H1 (cell line): ENCODE data around the gene DLK2.

Experiments
- CTBP2 ChIP-seq: IDR thresholded peaks from 2 replicates; pipeline ENCODE4 v1.7.0; 2011; ENCODE audit warnings: borderline replicate concordance, mild to moderate bottlenecking, moderate library complexity, mixed read lengths, low read length; ENCODE audit not compliant: insufficient read depth, insufficient read length
- EZH2 ChIP-seq: fragments of 200-600 bp; sonication (generic); IDR thresholded peaks from 2 replicates; pipeline ENCODE4 v1.7.1; 2012; ENCODE audit warnings: low read depth, mild to moderate bottlenecking, moderate library complexity, low read length, inconsistent platforms; ENCODE audit not compliant: severe bottlenecking
- TF ChIP-seq, protein P1 (sequence below), 3 experiments: IDR thresholded peaks; 1 replicate in 2 of 3; 2 replicates in 1 of 3; pipeline versions ENCODE4 v1.5.1 to v1.6.1; 2011; ENCODE audit warnings: low read length in 3 of 3, mild to moderate bottlenecking in 3 of 3, inconsistent platforms in 2 of 3, low read depth in 1 of 3, moderate library complexity in 1 of 3; ENCODE audit not compliant: insufficient read depth in 1 of 3; ENCODE audit errors: control extremely low read depth in 1 of 3

DNA sequence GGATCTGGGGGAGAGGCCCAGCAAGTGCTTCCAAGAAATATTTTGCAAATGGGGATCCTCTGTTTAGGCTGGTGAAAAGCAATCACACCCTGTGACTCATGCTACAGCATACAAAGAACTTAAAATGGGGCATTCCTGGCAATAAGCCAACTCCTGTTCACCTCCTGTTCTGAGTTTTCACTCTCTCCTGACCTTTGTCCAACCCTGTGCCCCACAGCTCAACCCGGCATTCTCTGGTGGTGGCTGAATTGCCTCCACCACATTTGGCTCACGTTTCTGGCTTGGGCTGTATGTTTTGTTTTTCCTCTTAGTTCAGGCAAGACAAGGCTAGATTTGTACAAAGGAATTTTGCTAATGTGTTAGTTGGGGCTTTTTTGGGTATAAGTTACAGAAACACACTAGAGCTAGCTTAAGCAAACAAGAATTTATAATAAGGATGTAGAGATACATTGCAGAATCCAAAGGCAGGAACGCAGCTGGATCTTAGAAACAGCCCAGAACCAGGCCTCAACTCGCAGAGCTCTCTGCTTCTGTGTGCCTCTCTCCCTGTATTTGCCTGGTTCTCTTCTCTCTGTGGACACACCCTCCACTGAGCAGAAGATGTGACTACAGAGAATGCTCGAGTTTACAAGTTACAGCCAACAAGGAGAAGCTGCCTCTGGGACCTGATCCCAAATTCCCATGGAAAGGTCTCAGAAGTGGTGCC is 18.6 kb downstream of the DLK2 start:
- TF ChIP-seq EZH2 (no peak), CTBP2 (no peak)
- TF ChIP-seq, protein P1, sequence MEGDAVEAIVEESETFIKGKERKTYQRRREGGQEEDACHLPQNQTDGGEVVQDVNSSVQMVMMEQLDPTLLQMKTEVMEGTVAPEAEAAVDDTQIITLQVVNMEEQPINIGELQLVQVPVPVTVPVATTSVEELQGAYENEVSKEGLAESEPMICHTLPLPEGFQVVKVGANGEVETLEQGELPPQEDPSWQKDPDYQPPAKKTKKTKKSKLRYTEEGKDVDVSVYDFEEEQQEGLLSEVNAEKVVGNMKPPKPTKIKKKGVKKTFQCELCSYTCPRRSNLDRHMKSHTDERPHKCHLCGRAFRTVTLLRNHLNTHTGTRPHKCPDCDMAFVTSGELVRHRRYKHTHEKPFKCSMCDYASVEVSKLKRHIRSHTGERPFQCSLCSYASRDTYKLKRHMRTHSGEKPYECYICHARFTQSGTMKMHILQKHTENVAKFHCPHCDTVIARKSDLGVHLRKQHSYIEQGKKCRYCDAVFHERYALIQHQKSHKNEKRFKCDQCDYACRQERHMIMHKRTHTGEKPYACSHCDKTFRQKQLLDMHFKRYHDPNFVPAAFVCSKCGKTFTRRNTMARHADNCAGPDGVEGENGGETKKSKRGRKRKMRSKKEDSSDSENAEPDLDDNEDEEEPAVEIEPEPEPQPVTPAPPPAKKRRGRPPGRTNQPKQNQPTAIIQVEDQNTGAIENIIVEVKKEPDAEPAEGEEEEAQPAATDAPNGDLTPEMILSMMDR (IDR thresholded peaks at IDR 0.05; ENCODE audit: control extremely low read depth in 1 of 3, insufficient read depth in 1 of 3, low read depth in 1 of 3, low read length in 3 of 3), result no peak
